Activated T-cell treated with anti-CD3 and anti-CD28 coated beads, Interleukin-2, amount 50 U/mL, for 48 hours (primary cell): ENCODE results near the gene MOGAT1.
A peak's percentile ranks its signal among the peaks of the same experiment; 100 is the strongest.
"Not testable (repeated sequence)": the region's sequence is repeated elsewhere in the genome, so short reads cannot be mapped to it uniquely, and the experiment has no call there.

ENCODE experiments used
- DNase-seq, 2 experiments: peaks; one replicate each; pipeline ENCODE4 v3.0.0-alpha.2; 2020

Gene MOGAT1

GRCh38 chr2:222672068-222672401, 577 bp downstream of the MOGAT1 start:
- DNase-seq, result no peak

- DNase-seq, result no peak
Measured at GRCh38 chr2:222673273-222673672, 1.8 kb downstream of the MOGAT1 start.

- no peak for DNase-seq
Measured at GRCh38 chr2:222673883-222674282, 2.4 kb downstream of the MOGAT1 start.

GRCh38 chr2:222677981-222678380, 6.5 kb downstream of the MOGAT1 start:
- DNase-seq, result no peak

- no peak for DNase-seq
Measured at GRCh38 chr2:222683805-222684204, 12.3 kb downstream of the MOGAT1 start.

GRCh38 chr2:222686086-222686750, 14.8 kb downstream of the MOGAT1 start:
- no peak for DNase-seq

- no peak for DNase-seq
Measured at GRCh38 chr2:222688917-222689316, 17.5 kb downstream of the MOGAT1 start.

- DNase-seq, result no peak
Measured at GRCh38 chr2:222689322-222689721, 17.9 kb downstream of the MOGAT1 start.

GRCh38 chr2:222690564-222691200, 19.2 kb downstream of the MOGAT1 start:
- peak; percentile 83 to 85 for DNase-seq

- not testable (repeated sequence) for DNase-seq
Measured at GRCh38 chr2:222693413-222693812, 22.0 kb downstream of the MOGAT1 start.

GRCh38 chr2:222693837-222694236, 22.4 kb downstream of the MOGAT1 start:
- no peak for DNase-seq

GRCh38 chr2:222698276-222698675, 26.8 kb downstream of the MOGAT1 start:
- no peak for DNase-seq

GRCh38 chr2:222701233-222701632, 29.8 kb downstream of the MOGAT1 start:
- no peak for DNase-seq

GRCh38 chr2:222701721-222702131, 30.3 kb downstream of the MOGAT1 start:
- no peak for DNase-seq

- no peak for DNase-seq
Measured at GRCh38 chr2:222703091-222703490, 31.6 kb downstream of the MOGAT1 start.

- DNase-seq, result no peak
Measured at GRCh38 chr2:222703886-222704285, 32.4 kb downstream of the MOGAT1 start.

GRCh38 chr2:222706616-222707015, 35.2 kb downstream of the MOGAT1 start:
- DNase-seq, result no peak

GRCh38 chr2:222707102-222707688, 35.7 kb downstream of the MOGAT1 start:
- no peak for DNase-seq

GRCh38 chr2:222707689-222708273, 36.3 kb downstream of the MOGAT1 start:
- no peak for DNase-seq

GRCh38 chr2:222708274-222708710, 36.8 kb downstream of the MOGAT1 start:
- peak; percentile 85 to 86 for DNase-seq

- DNase-seq, result peak in 1 of 2 experiments; percentile 20
Measured at GRCh38 chr2:222709191-222709891, 37.9 kb downstream of the MOGAT1 start.

- DNase-seq, result no peak
Measured at GRCh38 chr2:222710736-222711135, 39.3 kb downstream of the MOGAT1 start.

GRCh38 chr2:222711315-222711940, 40.0 kb downstream of the MOGAT1 start:
- DNase-seq, result no peak
